Activated CD4-positive, alpha-beta memory T cell treated with anti-CD3 and anti-CD28 coated beads, Interleukin-2, amount 10 ng/mL, durations not matched to agents 7 days and 5 days (primary cell): Measurements from ENCODE around the gene KRT4. TPM values are rescaled to one million over a fixed set of nuclear protein-coding genes. Genes with fewer than 3 reads are reported as not detected.

ENCODE experiments used
- CTCF ChIA-PET: fragments of 350-600 bp; sonication (Branson Sonifier 250); formaldehyde crosslinking; loops from one replicate; lab custom pipeline; 2021; ENCODE audit warnings: antibody characterized with exemption, inconsistent platforms; lab: Charles Lee
- POLR2A ChIA-PET: fragments of 350-600 bp; sonication (Branson Sonifier 250); formaldehyde crosslinking; loops from one replicate; lab custom pipeline; 2021; ENCODE audit warnings: antibody characterized with exemption; lab: Charles Lee
- DNase-seq: peaks from one replicate; pipeline ENCODE4 v3.0.0-alpha.2; 2020
- H3K27ac Mint-ChIP-seq: one replicate; pipeline ENCODE4 v1.8.0; 2021; ENCODE audit warnings: mild to moderate bottlenecking, mixed read lengths
- H3K27me3 Mint-ChIP-seq: one replicate; pipeline ENCODE4 v1.8.0; 2021; ENCODE audit warnings: mixed read lengths
- H3K36me3 Mint-ChIP-seq: one replicate; pipeline ENCODE4 v1.8.0; 2021; ENCODE audit warnings: low read depth, mixed read lengths
- H3K4me1 Mint-ChIP-seq: one replicate; pipeline ENCODE4 v1.8.0; 2021; ENCODE audit warnings: mixed read lengths
- H3K4me3 Mint-ChIP-seq: one replicate; pipeline ENCODE4 v1.8.0; 2021; ENCODE audit warnings: mild to moderate bottlenecking, mixed read lengths
- H3K9me3 Mint-ChIP-seq: one replicate; pipeline ENCODE4 v1.8.0; 2021; ENCODE audit warnings: mixed read lengths
- total RNA-seq, 2 experiments: library from RNA; stranded (reverse); gene quantifications; one replicate each; pipeline ENCODE4 v1.2.3, GENCODE V29; 2021

The KRT4 gene
- total RNA-seq, 2 experiments from 2014 or later, result not detected

GRCh38 chr12:52806169-52806811 lies 7.6 kb downstream of the KRT4 start:
- H3K27ac Mint-ChIP-seq, result no peak overlapping the region
- no peaks in the 10 kb centered on the region for H3K36me3 Mint-ChIP-seq
- no peaks in the 10 kb centered on the region for H3K4me1 Mint-ChIP-seq
- DNase-seq, result no peak
- ChIA-PET POLR2A (no interaction called here), CTCF (interaction anchor here (0.6 kb wide), 1 partner anchor 73 kb away, joined by 3 read pairs; no protein-coding TSS in a partner anchor)
- H3K4me3 Mint-ChIP-seq, result no peak overlapping the region
- no peaks in the 10 kb centered on the region for H3K9me3 Mint-ChIP-seq
- peaks cover 2% of the 10 kb centered on the region for H3K27me3 Mint-ChIP-seq

- Mint-ChIP-seq H3K9me3 (no peaks in the 10 kb centered on the region), H3K27me3 (peaks cover 2% of the 10 kb centered on the region), H3K27ac (no peak overlapping the region), H3K36me3 (no peaks in the 10 kb centered on the region), H3K4me3 (no peak overlapping the region), H3K4me1 (no peaks in the 10 kb centered on the region)
- ChIA-PET CTCF (interaction anchor here (0.6 kb wide), 1 partner anchor 74 kb away, joined by 3 read pairs; no protein-coding TSS in a partner anchor), POLR2A (no interaction called here)
- DNase-seq, result no peak
Observed at GRCh38 chr12:52805739-52806138, 8.2 kb downstream of the KRT4 start.

- CTCF ChIA-PET, result no interaction called here
- H3K27ac Mint-ChIP-seq, result no peak overlapping the region
- no peaks in the 10 kb centered on the region for H3K36me3 Mint-ChIP-seq
- H3K4me1 Mint-ChIP-seq, result no peaks in the 10 kb centered on the region
- peaks cover 2% of the 10 kb centered on the region for H3K27me3 Mint-ChIP-seq
- POLR2A ChIA-PET, result no interaction called here
- H3K4me3 Mint-ChIP-seq, result no peak overlapping the region
- DNase-seq, result no peak
- no peaks in the 10 kb centered on the region for H3K9me3 Mint-ChIP-seq
Observed at GRCh38 chr12:52805000-52805399, 8.9 kb downstream of the KRT4 start.

GRCh38 chr12:52802442-52802841 lies 11.5 kb downstream of the KRT4 start:
- CTCF ChIA-PET, result no interaction called here
- DNase-seq, result no peak

GRCh38 chr12:52801773-52802172 lies 12.1 kb downstream of the KRT4 start:
- Mint-ChIP-seq H3K27ac (no peak overlapping the region), H3K9me3 (no peaks in the 10 kb centered on the region), H3K27me3 (peaks cover 5% of the 10 kb centered on the region), H3K36me3 (no peaks in the 10 kb centered on the region), H3K4me1 (no peaks in the 10 kb centered on the region), H3K4me3 (no peak overlapping the region)
- DNase-seq, result no peak
- ChIA-PET CTCF (no interaction called here), POLR2A (no interaction called here)

More at GRCh38 chr12:52802442-52802841, 11.5 kb downstream of the KRT4 start:
- H3K4me1 Mint-ChIP-seq, result no peaks in the 10 kb centered on the region
- H3K4me3 Mint-ChIP-seq, result no peak overlapping the region
- H3K27me3 Mint-ChIP-seq, result peaks cover 5% of the 10 kb centered on the region
- POLR2A ChIA-PET, result no interaction called here
- no peaks in the 10 kb centered on the region for H3K9me3 Mint-ChIP-seq
- H3K27ac Mint-ChIP-seq, result no peak overlapping the region
- H3K36me3 Mint-ChIP-seq, result no peaks in the 10 kb centered on the region

- ChIA-PET POLR2A (no interaction called here), CTCF (no interaction called here)
- no peaks in the 10 kb centered on the region for H3K4me1 Mint-ChIP-seq
- no peaks in the 10 kb centered on the region for H3K9me3 Mint-ChIP-seq
- H3K27ac Mint-ChIP-seq, result no peak overlapping the region
- no peak for DNase-seq
- peaks cover 5% of the 10 kb centered on the region for H3K27me3 Mint-ChIP-seq
- H3K36me3 Mint-ChIP-seq, result no peaks in the 10 kb centered on the region
- H3K4me3 Mint-ChIP-seq, result no peak overlapping the region
Observed at GRCh38 chr12:52800259-52800917, 13.5 kb downstream of the KRT4 start.

GRCh38 chr12:52799505-52800211 lies 14.3 kb downstream of the KRT4 start:
- H3K4me3 Mint-ChIP-seq, result no peak overlapping the region
- ChIA-PET CTCF (no interaction called here), POLR2A (no interaction called here)
- H3K27ac Mint-ChIP-seq, result no peak overlapping the region
- H3K9me3 Mint-ChIP-seq, result no peaks in the 10 kb centered on the region
- peaks cover under 1% of the 10 kb centered on the region for H3K4me1 Mint-ChIP-seq
- peaks cover 5% of the 10 kb centered on the region for H3K27me3 Mint-ChIP-seq
- no peaks in the 10 kb centered on the region for H3K36me3 Mint-ChIP-seq
- DNase-seq, result no peak

DNA sequence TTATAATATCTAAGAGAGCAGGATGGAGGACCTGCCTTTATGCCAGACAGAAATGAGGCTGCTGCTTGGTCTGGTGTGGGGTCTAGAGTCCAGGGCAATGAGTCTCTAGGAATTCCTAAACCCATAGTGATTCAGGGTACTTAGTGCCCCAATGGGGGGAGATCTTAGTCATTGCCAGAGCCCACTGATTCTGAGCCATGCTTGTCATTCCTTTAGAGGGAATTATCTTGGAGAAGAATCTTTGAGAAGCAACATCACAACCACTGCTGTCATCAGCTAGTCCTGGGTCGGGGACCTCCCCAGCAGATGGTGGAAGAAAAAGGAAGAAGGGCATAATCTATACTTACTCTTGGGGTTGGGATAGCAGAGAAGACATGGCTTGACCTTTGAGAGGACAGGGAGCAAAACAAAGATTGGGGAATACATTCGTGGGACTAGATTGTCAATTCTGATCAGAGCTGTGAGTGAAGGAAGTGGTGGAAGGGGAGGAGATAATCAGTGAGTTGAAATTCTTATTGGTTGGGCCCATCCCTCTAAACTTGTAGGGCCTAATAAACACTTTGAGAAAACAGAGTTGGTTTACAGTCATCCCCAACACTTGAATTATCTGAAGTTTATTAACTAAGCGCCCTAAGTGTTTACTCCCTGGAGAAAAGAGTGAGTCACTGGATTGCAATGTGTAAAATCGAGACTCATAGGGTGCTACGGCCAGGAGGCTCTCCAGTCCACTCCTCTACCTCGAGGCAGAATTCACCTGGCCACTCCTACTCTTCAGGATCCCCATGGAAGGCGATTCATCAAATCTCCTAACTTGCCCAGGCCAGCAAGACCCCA lies 15.0 kb downstream of the KRT4 start:
- ChIA-PET POLR2A (interaction anchor here (1.0 kb wide), 1 partner anchor 9 kb away, joined by 3 read pairs; no protein-coding TSS in a partner anchor), CTCF (no interaction called here)
- no peak for DNase-seq
- Mint-ChIP-seq H3K27me3 (peaks cover 5% of the 10 kb centered on the region), H3K4me3 (no peak overlapping the region), H3K9me3 (no peaks in the 10 kb centered on the region), H3K36me3 (no peaks in the 10 kb centered on the region), H3K27ac (no peak overlapping the region), H3K4me1 (peaks cover 3% of the 10 kb centered on the region)

DNA sequence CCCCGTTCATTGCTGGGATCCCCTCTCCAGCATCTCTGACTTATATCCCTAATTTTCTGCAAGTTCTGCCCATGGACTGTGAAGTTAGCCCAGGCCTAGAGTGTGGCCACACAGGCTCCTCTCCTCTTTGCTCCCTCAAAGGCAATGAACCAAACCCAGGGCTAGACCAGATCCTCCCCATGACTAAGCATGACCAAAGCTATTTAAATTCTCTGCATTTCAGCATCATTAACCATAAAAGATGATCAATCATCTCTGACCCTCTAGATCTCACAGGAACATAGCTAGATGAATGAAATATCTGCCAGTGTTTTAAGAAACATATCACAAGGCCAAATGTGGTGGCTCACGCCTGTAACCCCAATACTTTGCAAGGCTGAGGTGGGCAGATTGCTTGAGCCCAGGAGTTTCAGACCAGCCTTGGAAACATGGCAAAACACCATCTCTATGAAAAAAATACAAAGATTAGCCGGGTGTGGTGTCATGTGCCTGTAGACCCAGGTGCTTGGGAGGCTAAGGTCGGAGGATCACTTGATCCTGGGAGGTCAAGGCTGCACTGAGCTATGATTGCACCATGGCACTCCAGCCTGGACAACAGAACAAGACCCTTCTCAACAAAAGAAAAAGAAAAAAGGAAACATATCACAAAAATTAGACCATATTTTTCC lies 15.8 kb downstream of the KRT4 start:
- H3K27me3 Mint-ChIP-seq, result peaks cover 4% of the 10 kb centered on the region
- H3K4me1 Mint-ChIP-seq, result peaks cover 3% of the 10 kb centered on the region
- DNase-seq, result no peak
- no peaks in the 10 kb centered on the region for H3K9me3 Mint-ChIP-seq
- ChIA-PET POLR2A (interaction anchor here (1.0 kb wide), 1 partner anchor 9 kb away, joined by 3 read pairs; no protein-coding TSS in a partner anchor), CTCF (no interaction called here)
- no peak overlapping the region for H3K27ac Mint-ChIP-seq
- H3K36me3 Mint-ChIP-seq, result no peaks in the 10 kb centered on the region
- H3K4me3 Mint-ChIP-seq, result no peak overlapping the region

DNA sequence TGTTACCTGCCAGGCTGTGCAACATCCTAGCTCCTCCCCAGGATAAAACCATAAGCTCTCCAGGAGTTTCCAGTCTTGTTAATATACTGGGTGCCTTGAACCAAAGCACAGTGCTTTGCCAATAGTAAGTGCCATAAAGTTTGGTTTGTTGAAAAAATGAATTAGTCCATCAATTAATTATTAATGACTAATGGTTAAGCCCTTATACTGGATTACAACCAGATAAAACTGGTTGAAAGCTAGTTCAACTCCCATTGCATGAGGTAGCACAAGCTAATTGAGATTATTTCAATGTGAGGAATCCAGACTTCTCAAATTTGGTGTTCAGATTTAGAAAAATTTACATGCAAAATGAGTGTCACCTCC lies 16.4 kb downstream of the KRT4 start:
- CTCF ChIA-PET, result no interaction called here

DNA sequence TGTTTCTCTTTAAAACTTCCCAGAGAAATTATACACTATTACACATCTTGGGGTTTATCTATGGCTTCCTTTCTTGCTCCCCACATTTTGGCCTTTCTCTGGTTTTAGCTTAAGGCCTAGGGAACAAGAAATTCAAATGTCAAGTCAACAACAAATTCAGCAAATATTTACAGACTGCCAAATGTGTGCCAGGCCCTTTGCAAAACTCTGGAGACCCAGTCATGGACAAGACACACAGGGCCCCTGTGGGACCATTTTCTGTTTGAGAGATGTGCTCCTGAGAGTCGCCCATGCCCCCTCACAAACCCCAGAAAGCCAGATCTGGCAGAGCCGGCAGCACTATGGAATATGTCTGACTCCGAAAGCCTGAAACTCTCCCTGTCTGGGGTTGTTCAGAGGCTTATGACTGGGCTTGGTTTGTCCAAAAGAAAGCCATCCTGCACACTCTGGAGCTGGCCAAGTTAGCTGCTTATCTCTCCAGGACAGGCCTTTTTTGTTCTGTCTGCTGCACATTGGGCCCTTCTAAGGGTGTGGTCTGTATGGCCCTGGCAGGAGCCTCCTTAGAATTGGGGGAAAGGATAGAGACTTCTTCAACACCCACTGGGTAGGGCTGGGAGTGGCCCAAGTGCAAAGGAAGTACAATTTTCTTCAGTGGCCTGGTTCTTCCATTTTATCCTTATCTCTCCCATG lies 16.9 kb downstream of the KRT4 start:
- H3K9me3 Mint-ChIP-seq, result no peaks in the 10 kb centered on the region
- no peak overlapping the region for H3K27ac Mint-ChIP-seq
- no peak for DNase-seq
- peaks cover 3% of the 10 kb centered on the region for H3K27me3 Mint-ChIP-seq
- peaks cover 3% of the 10 kb centered on the region for H3K4me1 Mint-ChIP-seq
- ChIA-PET POLR2A (no interaction called here), CTCF (interaction anchor here (0.6 to 3.0 kb wide), 2 partner anchors 14 to 83 kb away, joined by 5 to 7 read pairs; no protein-coding TSS in a partner anchor)
- no peak overlapping the region for H3K4me3 Mint-ChIP-seq
- H3K36me3 Mint-ChIP-seq, result no peaks in the 10 kb centered on the region

More for the DNA sequence above, 16.4 kb downstream of the KRT4 start:
- Mint-ChIP-seq H3K27me3 (peaks cover 3% of the 10 kb centered on the region), H3K4me3 (no peak overlapping the region), H3K36me3 (no peaks in the 10 kb centered on the region), H3K9me3 (no peaks in the 10 kb centered on the region), H3K4me1 (peaks cover 3% of the 10 kb centered on the region), H3K27ac (no peak overlapping the region)
- POLR2A ChIA-PET, result interaction anchor here (1.0 kb wide), 1 partner anchor 10 kb away, joined by 3 read pairs; no protein-coding TSS in a partner anchor
- DNase-seq, result no peak

GRCh38 chr12:52796429-52796794 lies 17.5 kb downstream of the KRT4 start:
- ChIA-PET CTCF (interaction anchor here (3.0 kb wide), 1 partner anchor 83 kb away, joined by 7 read pairs; no protein-coding TSS in a partner anchor), POLR2A (no interaction called here)
- no peaks in the 10 kb centered on the region for H3K36me3 Mint-ChIP-seq
- H3K9me3 Mint-ChIP-seq, result no peaks in the 10 kb centered on the region
- no peak overlapping the region for H3K4me3 Mint-ChIP-seq
- no peak for DNase-seq
- peaks cover 7% of the 10 kb centered on the region for H3K27me3 Mint-ChIP-seq
- H3K4me1 Mint-ChIP-seq, result peaks cover 3% of the 10 kb centered on the region
- H3K27ac Mint-ChIP-seq, result no peak overlapping the region
